ENCODE results near the gene TLE7.

DNA sequence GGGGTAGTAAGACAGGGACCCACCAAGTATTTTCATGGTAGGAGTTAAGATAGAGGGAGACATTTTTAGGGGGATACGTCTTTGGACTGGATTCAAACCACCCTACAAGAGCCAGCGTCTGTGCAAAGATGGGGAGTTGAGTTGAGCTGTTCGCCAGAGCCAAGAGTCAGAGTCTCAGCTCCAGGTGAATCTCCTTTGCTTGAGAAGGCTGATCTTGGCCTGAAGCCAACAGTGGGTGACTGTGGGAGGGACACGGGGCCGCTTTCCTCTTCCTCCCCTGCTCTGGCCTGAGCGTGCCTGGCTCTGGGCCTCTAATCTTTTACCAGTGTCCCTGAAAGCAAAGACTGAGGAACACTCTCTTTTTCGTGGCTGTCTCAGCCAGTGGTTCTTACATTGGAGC, 5.4 kb downstream of the TLE7 start:
- TF ChIP-seq POLR2AphosphoS5 (IDR thresholded peaks at IDR 0.05) = no peak
- TF ChIP-seq, protein P1, sequence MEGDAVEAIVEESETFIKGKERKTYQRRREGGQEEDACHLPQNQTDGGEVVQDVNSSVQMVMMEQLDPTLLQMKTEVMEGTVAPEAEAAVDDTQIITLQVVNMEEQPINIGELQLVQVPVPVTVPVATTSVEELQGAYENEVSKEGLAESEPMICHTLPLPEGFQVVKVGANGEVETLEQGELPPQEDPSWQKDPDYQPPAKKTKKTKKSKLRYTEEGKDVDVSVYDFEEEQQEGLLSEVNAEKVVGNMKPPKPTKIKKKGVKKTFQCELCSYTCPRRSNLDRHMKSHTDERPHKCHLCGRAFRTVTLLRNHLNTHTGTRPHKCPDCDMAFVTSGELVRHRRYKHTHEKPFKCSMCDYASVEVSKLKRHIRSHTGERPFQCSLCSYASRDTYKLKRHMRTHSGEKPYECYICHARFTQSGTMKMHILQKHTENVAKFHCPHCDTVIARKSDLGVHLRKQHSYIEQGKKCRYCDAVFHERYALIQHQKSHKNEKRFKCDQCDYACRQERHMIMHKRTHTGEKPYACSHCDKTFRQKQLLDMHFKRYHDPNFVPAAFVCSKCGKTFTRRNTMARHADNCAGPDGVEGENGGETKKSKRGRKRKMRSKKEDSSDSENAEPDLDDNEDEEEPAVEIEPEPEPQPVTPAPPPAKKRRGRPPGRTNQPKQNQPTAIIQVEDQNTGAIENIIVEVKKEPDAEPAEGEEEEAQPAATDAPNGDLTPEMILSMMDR (IDR thresholded peaks at IDR 0.05) = no peak
- no peak for TF ChIP-seq POLR2A (IDR thresholded peaks at IDR 0.05)
